ENCODE measurements around the gene CST7.

Gene CST7, protein sequence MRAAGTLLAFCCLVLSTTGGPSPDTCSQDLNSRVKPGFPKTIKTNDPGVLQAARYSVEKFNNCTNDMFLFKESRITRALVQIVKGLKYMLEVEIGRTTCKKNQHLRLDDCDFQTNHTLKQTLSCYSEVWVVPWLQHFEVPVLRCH

DNA sequence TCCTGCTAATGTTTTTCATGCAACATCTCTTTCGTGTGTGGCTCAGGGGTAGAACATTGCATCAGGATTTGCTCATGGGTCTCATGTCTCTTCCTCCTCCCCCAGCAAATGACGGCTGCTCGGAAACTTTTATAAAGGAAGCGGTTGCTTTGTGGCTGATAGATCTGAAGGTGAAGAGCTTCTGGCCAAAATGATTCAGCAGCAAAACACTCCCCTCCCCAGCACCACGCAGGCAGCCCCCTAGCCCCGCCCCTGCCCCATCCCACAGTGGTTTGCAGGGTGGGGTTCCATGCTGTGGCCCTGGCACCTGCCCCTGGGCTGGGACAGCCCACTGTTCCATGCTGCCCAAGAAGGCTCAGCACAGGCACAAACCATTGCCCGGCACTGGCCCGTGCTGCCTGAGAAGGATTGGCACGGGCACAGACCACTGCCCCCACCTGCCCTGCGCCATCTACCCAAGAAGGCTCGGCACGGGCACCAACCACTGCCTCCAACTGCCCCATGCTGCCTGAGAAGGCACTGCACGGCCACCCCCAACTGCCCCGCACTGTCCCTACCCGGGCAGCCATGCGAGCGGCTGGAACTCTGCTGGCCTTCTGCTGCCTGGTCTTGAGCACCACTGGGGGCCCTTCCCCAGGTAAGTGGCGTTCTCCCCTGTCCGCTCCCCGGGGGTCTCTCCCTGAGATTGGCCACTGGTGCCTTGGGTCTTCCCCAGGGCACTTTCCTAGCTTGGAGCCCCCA lies at the start of gene CST7:
CST7 (plus strand) TSS at position 331 of the 741 bp plus-strand sequence; CDS start at position 568, 237 bp downstream.
- DNase-seq = no peak
- Histone ChIP-seq H3K4me1 (ENCODE audit: low read length) (no peaks in the 10 kb centered on the region), H2AFZ (ENCODE audit: low read length) (no peak within 1 kb of the TSS), H3K4me2 (ENCODE audit: low read depth, low read length) (no peak within 1 kb of the TSS), H3K36me3 (replicated peaks; ENCODE audit: insufficient read depth, low read length) (no peaks in the 10 kb centered on the region), H3K4me3 (ENCODE audit: low read length) (no peak within 1 kb of the TSS), H3F3A (ENCODE audit: insufficient read depth, low read length) (no peaks in the 10 kb centered on the region), H3K27me3 (replicated peaks; ENCODE audit: insufficient read depth, low read length) (no peaks in the 10 kb centered on the region), H3K9me2 (replicated peaks; ENCODE audit: insufficient read depth, low read length) (no peaks in the 10 kb centered on the region), H3K9me3 (replicated peaks; ENCODE audit: insufficient read depth, low read length) (no peaks in the 10 kb centered on the region), H3K27ac (ENCODE audit: low read length) (no peak within 1 kb of the TSS), H3K79me2 (ENCODE audit: low read length) (no peaks in the 10 kb centered on the region), H4K20me1 (ENCODE audit: insufficient read depth, low read length) (no peaks in the 10 kb centered on the region), H3K9ac (ENCODE audit: low read length) (no peak within 1 kb of the TSS)
- TF ChIP-seq EZH2 (optimal IDR thresholded peaks at IDR 0.05; ENCODE audit: low read depth, low read length) (no peak), EZH2phosphoT487 (IDR thresholded peaks at IDR 0.05; ENCODE audit: low read length) (no peak)
- TF ChIP-seq, protein P1, sequence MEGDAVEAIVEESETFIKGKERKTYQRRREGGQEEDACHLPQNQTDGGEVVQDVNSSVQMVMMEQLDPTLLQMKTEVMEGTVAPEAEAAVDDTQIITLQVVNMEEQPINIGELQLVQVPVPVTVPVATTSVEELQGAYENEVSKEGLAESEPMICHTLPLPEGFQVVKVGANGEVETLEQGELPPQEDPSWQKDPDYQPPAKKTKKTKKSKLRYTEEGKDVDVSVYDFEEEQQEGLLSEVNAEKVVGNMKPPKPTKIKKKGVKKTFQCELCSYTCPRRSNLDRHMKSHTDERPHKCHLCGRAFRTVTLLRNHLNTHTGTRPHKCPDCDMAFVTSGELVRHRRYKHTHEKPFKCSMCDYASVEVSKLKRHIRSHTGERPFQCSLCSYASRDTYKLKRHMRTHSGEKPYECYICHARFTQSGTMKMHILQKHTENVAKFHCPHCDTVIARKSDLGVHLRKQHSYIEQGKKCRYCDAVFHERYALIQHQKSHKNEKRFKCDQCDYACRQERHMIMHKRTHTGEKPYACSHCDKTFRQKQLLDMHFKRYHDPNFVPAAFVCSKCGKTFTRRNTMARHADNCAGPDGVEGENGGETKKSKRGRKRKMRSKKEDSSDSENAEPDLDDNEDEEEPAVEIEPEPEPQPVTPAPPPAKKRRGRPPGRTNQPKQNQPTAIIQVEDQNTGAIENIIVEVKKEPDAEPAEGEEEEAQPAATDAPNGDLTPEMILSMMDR (IDR thresholded peaks at IDR 0.05; ENCODE audit: low read length) = no peak

DNA sequence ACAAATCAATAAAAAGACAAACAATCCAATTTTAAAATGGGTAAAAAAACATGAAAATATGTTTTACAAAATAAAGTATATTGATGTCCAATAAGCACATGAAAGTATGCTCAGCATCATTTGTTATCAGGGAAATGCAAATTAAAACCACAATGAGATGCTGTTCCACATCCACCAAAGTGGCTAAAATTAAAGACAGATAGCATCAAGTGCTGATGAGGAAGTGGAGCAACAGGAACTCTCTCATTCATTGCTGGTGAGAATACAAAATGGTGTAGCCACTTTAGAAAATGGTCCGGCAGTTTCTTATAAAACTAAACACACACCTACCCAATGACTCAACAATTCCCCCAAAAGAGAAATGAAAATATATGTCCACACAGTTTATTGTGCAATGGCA lies 42.3 kb upstream of the CST7 start:
- no peak overlapping the region for H3K4me2 ChIP-seq (ENCODE audit: low read depth, low read length)
- no peak for DNase-seq
- H4K20me1 ChIP-seq (ENCODE audit: insufficient read depth, low read length) = no peaks in the 10 kb centered on the region
- no peaks in the 10 kb centered on the region for H3K36me3 ChIP-seq (replicated peaks; ENCODE audit: insufficient read depth, low read length)
- no peaks in the 10 kb centered on the region for H3F3A ChIP-seq (ENCODE audit: insufficient read depth, low read length)
- H3K27me3 ChIP-seq (replicated peaks; ENCODE audit: insufficient read depth, low read length) = no peaks in the 10 kb centered on the region
- no peak overlapping the region for H2AFZ ChIP-seq (ENCODE audit: low read length)
- H3K9me2 ChIP-seq (replicated peaks; ENCODE audit: insufficient read depth, low read length) = no peaks in the 10 kb centered on the region
- no peak overlapping the region for H3K27ac ChIP-seq (ENCODE audit: low read length)
- H3K79me2 ChIP-seq (ENCODE audit: low read length) = no peaks in the 10 kb centered on the region
- no peaks in the 10 kb centered on the region for H3K4me1 ChIP-seq (ENCODE audit: low read length)
- no peaks in the 10 kb centered on the region for H3K9me3 ChIP-seq (replicated peaks; ENCODE audit: insufficient read depth, low read length)
- H3K4me3 ChIP-seq (ENCODE audit: low read length) = no peak overlapping the region
- no peak overlapping the region for H3K9ac ChIP-seq (ENCODE audit: low read length)
- TF ChIP-seq, protein P1 (IDR thresholded peaks at IDR 0.05; ENCODE audit: low read length) = no peak
- TF ChIP-seq EZH2phosphoT487 (IDR thresholded peaks at IDR 0.05; ENCODE audit: low read length) (no peak), EZH2 (optimal IDR thresholded peaks at IDR 0.05; ENCODE audit: low read depth, low read length) (no peak)

DNA sequence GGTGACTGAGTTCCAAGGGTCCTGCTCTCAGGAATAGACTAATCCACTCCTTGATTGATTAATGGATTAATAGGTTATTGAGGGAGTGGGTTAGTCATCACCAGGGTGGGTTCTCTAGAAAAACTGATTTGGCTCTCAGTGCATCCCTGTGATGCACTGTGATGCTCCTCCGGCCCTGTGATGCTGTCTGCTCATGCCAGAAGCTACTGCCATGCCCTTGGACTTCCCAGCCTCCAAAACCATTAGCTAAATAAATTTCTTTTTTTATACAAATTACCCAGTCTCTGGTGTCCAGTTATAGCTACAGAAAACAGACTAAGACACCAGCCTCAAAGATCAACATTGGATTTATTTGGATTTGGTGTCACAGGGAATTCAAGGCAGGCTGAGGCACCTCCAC lies 40.4 kb upstream of the CST7 start:
- no peaks in the 10 kb centered on the region for H3K36me3 ChIP-seq (replicated peaks; ENCODE audit: insufficient read depth, low read length)
- no peaks in the 10 kb centered on the region for H4K20me1 ChIP-seq (ENCODE audit: insufficient read depth, low read length)
- H3K27me3 ChIP-seq (replicated peaks; ENCODE audit: insufficient read depth, low read length) = no peaks in the 10 kb centered on the region
- no peak overlapping the region for H3K4me3 ChIP-seq (ENCODE audit: low read length)
- H2AFZ ChIP-seq (ENCODE audit: low read length) = no peak overlapping the region
- H3F3A ChIP-seq (ENCODE audit: insufficient read depth, low read length) = no peaks in the 10 kb centered on the region
- H3K4me2 ChIP-seq (ENCODE audit: low read depth, low read length) = no peak overlapping the region
- no peaks in the 10 kb centered on the region for H3K9me3 ChIP-seq (replicated peaks; ENCODE audit: insufficient read depth, low read length)
- DNase-seq = no peak
- no peaks in the 10 kb centered on the region for H3K4me1 ChIP-seq (ENCODE audit: low read length)
- H3K9ac ChIP-seq (ENCODE audit: low read length) = no peak overlapping the region
- TF ChIP-seq EZH2phosphoT487 (IDR thresholded peaks at IDR 0.05; ENCODE audit: low read length) (no peak), EZH2 (optimal IDR thresholded peaks at IDR 0.05; ENCODE audit: low read depth, low read length) (no peak)
- TF ChIP-seq, protein P1 (IDR thresholded peaks at IDR 0.05; ENCODE audit: low read length) = no peak
- no peaks in the 10 kb centered on the region for H3K79me2 ChIP-seq (ENCODE audit: low read length)
- H3K9me2 ChIP-seq (replicated peaks; ENCODE audit: insufficient read depth, low read length) = no peaks in the 10 kb centered on the region
- no peak overlapping the region for H3K27ac ChIP-seq (ENCODE audit: low read length)
